GM21381 (cell line): Measurements from ENCODE around the gene SALL2.
A peak's percentile ranks its signal among the peaks of the same experiment; 100 is the strongest.

Experiments
- ATAC-seq: cut with Tn5 transposase; IDR thresholded peaks from one replicate; pipeline ENCODE4 v1.9.1; 2021; ENCODE audit warnings: mild to moderate bottlenecking, moderate library complexity; ENCODE audit not compliant: unreplicated experiment

SALL2 gene

GRCh38 chr14:21494902-21495762, 31.0 kb downstream of the SALL2 start:
- ATAC-seq: no peak

- ATAC-seq: no peak
Measured at GRCh38 chr14:21486640-21487087, 39.5 kb downstream of the SALL2 start.

GRCh38 chr14:21476925-21477681, 49.0 kb downstream of the SALL2 start, which contains the start of the genes RAB2B and TOX4:
TSS of gene RAB2B (minus strand) at chr14:21476959. CDS start at chr14:21476872, 87 bp downstream.
TSS of gene TOX4 (plus strand) at chr14:21477195. CDS start at chr14:21477279, 84 bp downstream.
- ATAC-seq: peak; percentile 100

GRCh38 chr14:21476523-21476924, 49.6 kb downstream of the SALL2 start:
- peak; percentile 34 for ATAC-seq

- no peak for ATAC-seq
Measured at GRCh38 chr14:21475767-21476522, 50.2 kb downstream of the SALL2 start.
